Measurements from ENCODE around the gene UNC45B. TPM values are rescaled to one million over a fixed set of nuclear protein-coding genes. Genes with fewer than 3 reads are reported as not detected.
A peak's percentile ranks its signal among the peaks of the same experiment; 100 is the strongest.

The UNC45B gene
- total and polyA plus RNA-seq, 2 of the 8 experiments (the other 6 are each of a cell fraction or from before 2014, with no cell fraction given), result 0.06 to 0.15 TPM

DNA sequence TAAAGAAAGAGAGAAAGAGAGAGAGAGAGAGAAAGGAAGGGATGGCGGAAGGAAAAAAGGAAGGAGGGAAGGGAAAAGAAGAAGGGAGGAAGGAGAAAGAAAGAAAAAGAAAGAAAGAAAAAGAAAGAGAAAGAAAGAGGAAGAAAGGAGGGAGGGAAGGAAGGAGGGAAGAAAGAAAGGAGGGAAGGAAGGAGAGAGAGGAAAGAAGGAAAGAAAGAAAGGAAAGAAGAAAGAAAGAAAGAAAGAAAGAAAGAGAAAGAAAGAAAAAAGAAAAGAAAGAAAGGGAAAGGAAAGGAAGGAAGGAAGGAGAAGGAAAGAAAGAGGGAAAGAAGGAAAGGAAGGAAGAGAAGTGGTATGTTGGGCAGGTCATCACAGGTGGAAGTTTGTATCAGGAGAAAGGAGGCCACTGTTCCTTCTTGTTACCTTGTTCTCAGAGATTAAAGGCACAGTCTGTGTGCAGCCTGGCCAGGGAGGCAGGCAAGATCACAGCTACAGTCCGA is 27.3 kb downstream of the UNC45B start:
- no peak overlapping the region for H4K91ac ChIP-seq (replicated peaks; ENCODE audit: insufficient read length, low read length)
- no peaks in the 10 kb centered on the region for H3K79me2 ChIP-seq (ENCODE audit: control insufficient read depth in 1 of 2, insufficient read depth in 2 of 2, low read length in 2 of 2)
- FAIRE-seq (no peak), DNase-seq (ENCODE audit: low read depth in 1 of 2, low spot score in 2 of 2) (no peak)
- no peaks in the 10 kb centered on the region; the same call in 1 of the 2 replicates for H3K23me2 ChIP-seq (ENCODE audit: low read depth, low read length)
- 0 out of 2 replicates have a peak overlapping the region, but pooled peaks have one; percentile 27 for H2BK12ac ChIP-seq (ENCODE audit: low read depth, low read length)
- TF ChIP-seq EGR1 (IDR thresholded peaks at IDR 0.05; ENCODE audit: borderline replicate concordance, low read depth, low read length), result no peak
- TF ChIP-seq, protein P1, sequence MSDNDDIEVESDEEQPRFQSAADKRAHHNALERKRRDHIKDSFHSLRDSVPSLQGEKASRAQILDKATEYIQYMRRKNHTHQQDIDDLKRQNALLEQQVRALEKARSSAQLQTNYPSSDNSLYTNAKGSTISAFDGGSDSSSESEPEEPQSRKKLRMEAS (IDR thresholded peaks at IDR 0.05), result no peak
- no peak for TF ChIP-seq CBX5 (IDR thresholded peaks at IDR 0.05; ENCODE audit: low read depth, low read length)
- no peak for TF ChIP-seq EP300 (IDR thresholded peaks at IDR 0.05; ENCODE audit: borderline replicate concordance in 1 of 2, low read depth in 2 of 2, low read length in 2 of 2)
- TF ChIP-seq POLR2AphosphoS5 (IDR thresholded peaks at IDR 0.05; ENCODE audit: low read depth, low read length), result no peak
- H2BK20ac ChIP-seq (ENCODE audit: low read length), result no peak overlapping the region
- H2AFZ ChIP-seq (ENCODE audit: low read length), result no peak overlapping the region
- no peak overlapping the region for H2BK5ac ChIP-seq (ENCODE audit: low read depth, low read length)
- no peak overlapping the region for H3K27ac ChIP-seq (ENCODE audit: low read depth, low read length)
- H2AK5ac ChIP-seq (ENCODE audit: low read depth, low read length), result no peak overlapping the region
- ChIA-PET CTCF (ENCODE audit: partially characterized antibody) (no interaction called here), POLR2A (ENCODE audit: partially characterized antibody) (no interaction called here)
- no peak overlapping the region for H3K14ac ChIP-seq (ENCODE audit: insufficient read length)
- no peaks in the 10 kb centered on the region for H3K79me1 ChIP-seq (ENCODE audit: low read depth, low read length)
- H3K4me3 ChIP-seq (ENCODE audit: extremely low read depth in 1 of 4, insufficient read depth in 2 of 4, low read depth in 3 of 4, low read length in 4 of 4), result no peak overlapping the region
- H3K23ac ChIP-seq (ENCODE audit: insufficient read length), result no peak overlapping the region
- H3K27me3 ChIP-seq (replicated peaks in 1 of 4; ENCODE audit: control insufficient read depth in 3 of 4, extremely low read depth in 1 of 4, insufficient read depth in 3 of 4, low read length in 3 of 4), result no peaks in the 10 kb centered on the region; a peak in 1 of 7 replicates
- H3K4me1 ChIP-seq (replicated peaks in 1 of 4; ENCODE audit: control insufficient read depth in 3 of 4, insufficient read depth in 4 of 4, low read length in 3 of 4), result no peaks in the 10 kb centered on the region; a peak in 1 of 7 replicates
- H4K20me1 ChIP-seq (replicated peaks in 1 of 2; ENCODE audit: control insufficient read depth in 1 of 2, insufficient read depth in 2 of 2, low read length in 2 of 2), result no peaks in the 10 kb centered on the region
- no peak overlapping the region for H2BK120ac ChIP-seq (replicated peaks; ENCODE audit: low read depth, low read length)
- no peak overlapping the region for H3K9ac ChIP-seq (replicated peaks in 1 of 4; ENCODE audit: extremely low read depth in 1 of 4, low read depth in 3 of 4, low read length in 3 of 4)
- H2BK15ac ChIP-seq (ENCODE audit: low read length), result no peak overlapping the region
- H3K36me3 ChIP-seq (ENCODE audit: control insufficient read depth in 2 of 4, insufficient read depth in 4 of 4, low read length in 3 of 4), result no peaks in the 10 kb centered on the region
- H3K56ac ChIP-seq (replicated peaks; ENCODE audit: insufficient read length, low read depth, low read length), result no peak overlapping the region
- H4K5ac ChIP-seq (ENCODE audit: insufficient read length, low read depth, low read length), result no peak overlapping the region
- no peak overlapping the region for H3K18ac ChIP-seq (ENCODE audit: extremely low read depth, low read length)
- WGBS, 2 experiments (ENCODE audit: extremely low coverage in 1 of 2, insufficient coverage in 1 of 2, insufficient read length in 1 of 2, insufficient replicate concordance in 2 of 2, low coverage in 1 of 2, low lambda C conversion rate in 2 of 2, missing lambda C conversion rate in 1 of 2), result 91% methylated on average over 2 of the region's 2 CpGs; no CpG with 5 or more reads in 1 of the 2 experiments
- no peak overlapping the region for H3K4me2 ChIP-seq (ENCODE audit: insufficient read depth in 1 of 2, low read depth in 2 of 2, low read length in 2 of 2)
- H3K9me3 ChIP-seq (ENCODE audit: insufficient read depth in 2 of 2, low read depth in 1 of 2, low read length in 1 of 2), result no peaks in the 10 kb centered on the region
- H4K8ac ChIP-seq (ENCODE audit: extremely low read depth, insufficient read depth, low read length), result no peak overlapping the region
- H3K4ac ChIP-seq (replicated peaks; ENCODE audit: insufficient read length, low read depth, low read length), result no peak overlapping the region
